HEK293T (cell line): ENCODE data around the gene TMEM132D.

Source experiments
- BHLHE40 ChIP-seq: fragments of 450-650 bp; IDR thresholded peaks from 2 replicates; pipeline ENCODE4 v1.6.1; 2016; ENCODE audit warnings: mild to moderate bottlenecking, moderate library complexity, borderline replicate concordance
- ELF4 ChIP-seq: fragments of 450-650 bp; IDR thresholded peaks from 2 replicates; pipeline ENCODE4 v1.6.1; 2017; ENCODE audit warnings: antibody characterized with exemption
- FOXK2 ChIP-seq: fragments of 450-650 bp; IDR thresholded peaks from 2 replicates; pipeline ENCODE4 v1.6.1; 2016; ENCODE audit warnings: mild to moderate bottlenecking
- FOXM1 ChIP-seq: fragments of 450-650 bp; IDR thresholded peaks from 2 replicates; pipeline ENCODE4 v1.6.1; 2017; ENCODE audit warnings: mild to moderate bottlenecking, borderline replicate concordance
- NFRKB ChIP-seq: fragments of 450-650 bp; IDR thresholded peaks from 2 replicates; pipeline ENCODE4 v1.6.1; 2016; ENCODE audit warnings: mild to moderate bottlenecking, moderate library complexity
- SP1 ChIP-seq: fragments of 450-650 bp; IDR thresholded peaks from 2 replicates; pipeline ENCODE4 v1.6.1; 2017
- SUZ12 ChIP-seq: fragments of 450-650 bp; IDR thresholded peaks from 2 replicates; pipeline ENCODE4 v1.6.1; 2016; ENCODE audit warnings: mild to moderate bottlenecking

DNA sequence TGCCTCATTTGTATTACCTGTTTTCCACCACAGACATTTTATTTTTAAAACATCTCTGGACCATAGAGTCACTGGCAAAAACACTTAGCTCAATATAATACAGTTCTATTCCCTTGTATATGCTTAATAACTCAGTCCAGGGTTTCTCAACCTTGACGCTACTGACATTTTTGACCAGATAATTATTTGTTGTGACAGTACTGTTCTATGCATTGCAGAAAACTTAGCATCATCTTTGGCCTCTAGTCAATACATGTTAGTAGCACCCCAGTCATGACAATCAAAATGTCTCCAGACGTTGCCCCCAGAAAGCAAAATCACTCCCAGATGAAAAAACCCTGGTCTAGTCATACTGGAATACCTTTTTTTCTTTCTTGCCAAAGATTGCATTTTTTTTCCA, 174.7 kb downstream of the TMEM132D start:
- TF ChIP-seq FOXM1: no peak
- TF ChIP-seq ELF4: no peak
- no peak for TF ChIP-seq SUZ12
- no peak for TF ChIP-seq BHLHE40
- no peak for TF ChIP-seq NFRKB
- TF ChIP-seq FOXK2: no peak
- TF ChIP-seq SP1: no peak
